B cell (primary cell): ENCODE results near the gene HOXB3. TPM values are rescaled to one million over a fixed set of nuclear protein-coding genes. Genes with fewer than 3 reads are reported as not detected.

Experiments used
- ATAC-seq: fragments of 200-7000 bp; cut with Tn5 transposase; one replicate; pipeline ENCODE4 v1.10.0; 2021; ENCODE audit warnings: low read depth, mild to moderate bottlenecking, moderate number of reproducible peaks, moderate library complexity
- CTCF ChIA-PET: fragments of 350-600 bp; sonication (Branson Sonifier 250); formaldehyde crosslinking; loops from one replicate; lab custom pipeline; 2021; ENCODE audit warnings: antibody characterized with exemption, inconsistent platforms; lab: Charles Lee
- POLR2A ChIA-PET: fragments of 350-600 bp; sonication (Branson Sonifier 250); formaldehyde crosslinking; loops from one replicate; lab custom pipeline; 2021; ENCODE audit warnings: antibody characterized with exemption; lab: Charles Lee
- DNase-seq: peaks from one replicate; pipeline ENCODE4 v3.0.0; 2013
- H2AFZ ChIP-seq: 2 replicates; pipeline ENCODE4 v1.6.1; 2012; ENCODE audit warnings: mild to moderate bottlenecking, low read depth, low read length; ENCODE audit not compliant: insufficient read depth, poor library complexity, severe bottlenecking
- H3K27ac ChIP-seq, 2 donors: 1 replicate in 1 of 2; 2 replicates in 1 of 2; pipeline ENCODE4 v1.5.1; 2012 to 2013; ENCODE audit warnings: low read length in 2 of 2, mild to moderate bottlenecking in 2 of 2, moderate library complexity in 1 of 2
- H3K27me3 ChIP-seq, 4 experiments: fragments of 200-600 bp in 1 of 4; sonication (generic) in 1 of 4; replicated peaks in 1 of 4; 1 replicate in 2 of 4; 2 replicates in 2 of 4; pipeline versions ENCODE4 v1.6.1 to v1.7.0; 2013 to 2016; ENCODE audit warnings: low read length in 3 of 4, mild to moderate bottlenecking in 2 of 4, mixed read lengths in 1 of 4, moderate library complexity in 1 of 4; ENCODE audit not compliant: insufficient read depth in 4 of 4, control insufficient read depth in 3 of 4; ENCODE audit errors: control extremely low read depth in 1 of 4
- H3K36me3 ChIP-seq, 2 experiments: replicated peaks in 1 of 2; 1 replicate in 1 of 2; 2 replicates in 1 of 2; pipeline versions ENCODE4 v1.6.1 to v1.7.1; 2013; ENCODE audit warnings: low read length in 1 of 2; ENCODE audit not compliant: insufficient read depth in 2 of 2, control insufficient read depth in 1 of 2; ENCODE audit errors: control extremely low read depth in 1 of 2, extremely low read depth in 1 of 2
- H3K4me1 ChIP-seq, 2 donors: fragments of 200-600 bp in 1 of 2; sonication (generic) in 1 of 2; 1 replicate in 1 of 2; 2 replicates in 1 of 2; pipeline versions ENCODE4 v1.5.1 to v1.6.1; 2013 to 2017; ENCODE audit warnings: low read length in 2 of 2; ENCODE audit not compliant: control insufficient read depth in 2 of 2, insufficient read depth in 2 of 2
- H3K4me2 ChIP-seq: replicated peaks from 2 replicates; pipeline ENCODE3; 2012; ENCODE audit warnings: mild to moderate bottlenecking, low read depth, low read length; ENCODE audit not compliant: poor library complexity, severe bottlenecking
- H3K4me3 ChIP-seq, 5 experiments: fragments of 200-600 bp in 1 of 5; sonication (generic) in 1 of 5; 1 replicate in 3 of 5; 2 replicates in 2 of 5; pipeline versions ENCODE4 v1.5.1 to v1.7.0; 2011 to 2016; ENCODE audit warnings: low read length in 4 of 5, mild to moderate bottlenecking in 4 of 5, low read depth in 2 of 5, control low read depth in 1 of 5, moderate library complexity in 1 of 5; ENCODE audit not compliant: insufficient read depth in 1 of 5; ENCODE audit errors: control extremely low read depth in 1 of 5, extremely low read depth in 1 of 5
- H3K79me2 ChIP-seq: fragments of 200-600 bp; sonication (generic); one replicate; pipeline ENCODE4 v1.6.0; 2016; ENCODE audit warnings: low read length; ENCODE audit not compliant: control insufficient read depth, insufficient read depth
- H3K9ac ChIP-seq: fragments of 200-600 bp; sonication (generic); 2 replicates; pipeline ENCODE4 v1.6.1; 2017; ENCODE audit warnings: mild to moderate bottlenecking, low read length, moderate library complexity
- H3K9me3 ChIP-seq, 3 donors: one replicate each; pipeline versions ENCODE4 v1.6.1 to v1.7.1; 2013; ENCODE audit warnings: low read length in 2 of 3; ENCODE audit not compliant: control insufficient read depth in 2 of 3, insufficient read depth in 1 of 3; ENCODE audit errors: control extremely low read depth in 1 of 3
- H4K20me1 ChIP-seq: 2 replicates; pipeline ENCODE4 v1.6.0; 2012; ENCODE audit warnings: mild to moderate bottlenecking, low read length; ENCODE audit not compliant: insufficient read depth, control insufficient read depth, poor library complexity, severe bottlenecking
- H3K27ac Mint-ChIP-seq: one replicate; pipeline ENCODE4 v1.8.0; 2021; ENCODE audit warnings: mixed read lengths
- H3K27me3 Mint-ChIP-seq: one replicate; pipeline ENCODE4 v1.8.0; 2021; ENCODE audit warnings: mixed read lengths
- H3K4me1 Mint-ChIP-seq: one replicate; pipeline ENCODE4 v1.8.0; 2021; ENCODE audit warnings: mixed read lengths
- H3K4me3 Mint-ChIP-seq: one replicate; pipeline ENCODE4 v1.8.0; 2021; ENCODE audit warnings: mixed read lengths
- H3K9me3 Mint-ChIP-seq: one replicate; pipeline ENCODE4 v1.8.0; 2022; ENCODE audit warnings: mixed read lengths; ENCODE audit not compliant: insufficient read depth
- EZH2 ChIP-seq: IDR thresholded peaks from 2 replicates; pipeline ENCODE4 v1.6.1; 2012; ENCODE audit warnings: borderline replicate concordance, low read depth, mild to moderate bottlenecking, moderate library complexity, low read length; ENCODE audit not compliant: insufficient read depth, poor library complexity, severe bottlenecking
- WGBS: methylation state at CpG from one replicate; pipeline ENCODE4 v1.1.5; 2013; ENCODE audit warnings: missing lambda C conversion rate; ENCODE audit not compliant: insufficient coverage; 5-methylcytosine and 5-hydroxymethylcytosine counted together
- intact Hi-C: fragments of 100-400 bp; cut with micrococcal nuclease; formaldehyde crosslinking; loops from one replicate; pipeline ENCODE4 v1.10.0; 2022
- polyA plus RNA-seq: library from polyadenylated mRNA; depleted of rRNA; stranded (reverse); fragments of >200 nt; gene quantifications from 2 replicates; pipeline ENCODE4 v1.2.3, GENCODE V29; 2012
- total RNA-seq, 2 donors: library from RNA; stranded (reverse); fragments of 120-200 nt in 1 of 2; gene quantifications; 1 replicate in 1 of 2; 2 replicates in 1 of 2; pipeline versions ENCODE4 v1.2.3 to v1.2.4, GENCODE V29; 2013 to 2022
- TF ChIP-seq, protein P1 (sequence below): fragments of 200-600 bp; IDR thresholded peaks from one replicate; pipeline ENCODE4 v1.8.0; 2022; ENCODE audit warnings: antibody characterized with exemption, mild to moderate bottlenecking

Gene HOXB3
- total and polyA plus RNA-seq, 2 donors (not counting 1 experiment from before 2014, with no cell fraction given), result 3.0 to 4.0 TPM

DNA sequence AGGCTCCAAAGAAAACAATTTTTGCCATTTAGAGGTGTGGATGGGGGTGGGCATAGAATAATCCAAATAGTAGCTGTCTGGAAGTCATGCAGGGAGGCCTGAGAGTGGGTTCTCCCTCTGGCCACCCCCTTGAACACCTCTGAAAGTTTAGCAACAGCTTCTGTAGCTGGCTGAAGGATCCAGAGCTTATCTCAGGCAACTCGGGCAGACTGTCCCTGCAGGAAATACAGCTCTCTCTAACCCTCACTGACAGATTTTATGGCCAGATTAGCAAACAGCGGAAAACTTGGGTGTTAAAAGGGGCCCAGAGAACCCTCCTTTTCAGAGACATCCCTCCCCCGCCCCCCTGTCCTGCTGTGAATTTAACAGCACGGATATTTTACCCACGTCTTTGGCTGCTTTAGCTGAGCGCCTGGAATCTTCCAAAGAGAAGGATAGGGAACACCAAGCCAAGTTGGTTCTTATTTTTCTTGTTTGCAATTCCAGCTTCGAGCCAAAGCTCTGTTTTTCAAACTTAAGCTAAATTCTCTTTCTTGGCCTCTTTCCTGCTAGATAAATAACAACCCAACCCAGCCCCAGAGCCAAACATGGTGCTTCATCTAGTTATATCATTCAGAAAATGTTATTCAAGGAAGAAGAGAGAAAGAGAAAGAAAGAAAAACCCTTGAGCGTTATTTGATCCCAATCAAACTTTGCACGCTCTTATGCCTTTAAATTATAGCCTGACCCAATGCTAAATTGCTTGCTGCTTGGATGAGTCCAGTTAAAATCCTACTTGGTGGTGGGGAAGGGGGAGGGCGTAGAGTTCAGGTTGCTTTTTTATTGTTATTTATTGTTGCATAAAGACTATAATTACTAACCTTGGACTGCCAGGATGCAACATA lies 42.9 kb downstream of the HOXB3 start:
- no peaks in the 10 kb centered on the region for H3K9me3 Mint-ChIP-seq
- H3K27me3 Mint-ChIP-seq, result peaks cover 46% of the 10 kb centered on the region
- peaks cover 0 to 46% (median 16%) of the 10 kb centered on the region in 4 experiments for H3K27me3 ChIP-seq
- DNase-seq (no peak), ATAC-seq (no peak)
- no peak overlapping the region for H3K27ac Mint-ChIP-seq
- POLR2A ChIA-PET, result interaction anchor here (0.7 kb wide), 1 partner anchor 78 kb away, joined by 4 read pairs; no protein-coding TSS in a partner anchor
- CTCF ChIA-PET, result interaction anchor here (0.6 to 1.5 kb wide), 3 partner anchors 55 to 297 kb away, joined by 3 to 4 read pairs (median 4); no protein-coding TSS in a partner anchor
- 68% methylated on average over 6 of the region's 10 CpGs for WGBS
- peaks cover 0 to 6% (median 0%) of the 10 kb centered on the region in 3 donors for H3K9me3 ChIP-seq
- peak overlapping the region; percentile 39 for H2AFZ ChIP-seq
- TF ChIP-seq, protein P1, sequence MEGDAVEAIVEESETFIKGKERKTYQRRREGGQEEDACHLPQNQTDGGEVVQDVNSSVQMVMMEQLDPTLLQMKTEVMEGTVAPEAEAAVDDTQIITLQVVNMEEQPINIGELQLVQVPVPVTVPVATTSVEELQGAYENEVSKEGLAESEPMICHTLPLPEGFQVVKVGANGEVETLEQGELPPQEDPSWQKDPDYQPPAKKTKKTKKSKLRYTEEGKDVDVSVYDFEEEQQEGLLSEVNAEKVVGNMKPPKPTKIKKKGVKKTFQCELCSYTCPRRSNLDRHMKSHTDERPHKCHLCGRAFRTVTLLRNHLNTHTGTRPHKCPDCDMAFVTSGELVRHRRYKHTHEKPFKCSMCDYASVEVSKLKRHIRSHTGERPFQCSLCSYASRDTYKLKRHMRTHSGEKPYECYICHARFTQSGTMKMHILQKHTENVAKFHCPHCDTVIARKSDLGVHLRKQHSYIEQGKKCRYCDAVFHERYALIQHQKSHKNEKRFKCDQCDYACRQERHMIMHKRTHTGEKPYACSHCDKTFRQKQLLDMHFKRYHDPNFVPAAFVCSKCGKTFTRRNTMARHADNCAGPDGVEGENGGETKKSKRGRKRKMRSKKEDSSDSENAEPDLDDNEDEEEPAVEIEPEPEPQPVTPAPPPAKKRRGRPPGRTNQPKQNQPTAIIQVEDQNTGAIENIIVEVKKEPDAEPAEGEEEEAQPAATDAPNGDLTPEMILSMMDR, result no peak
- TF ChIP-seq EZH2, result no peak
- H3K36me3 ChIP-seq, result no peaks in the 10 kb centered on the region
- H3K79me2 ChIP-seq, result no peaks in the 10 kb centered on the region
- peak overlapping the region; percentile 61 for H3K4me2 ChIP-seq
- intact Hi-C loops, result loop anchor here (10.0 kb wide), 1 partner anchor 52 kb away; no protein-coding TSS in a partner anchor
- H3K4me3 ChIP-seq, result no peak overlapping the region
- no peak overlapping the region for H3K27ac ChIP-seq
- H3K4me3 Mint-ChIP-seq, result peak overlapping the region; percentile 40
- H4K20me1 ChIP-seq, result no peaks in the 10 kb centered on the region
- H3K9ac ChIP-seq, result no peak overlapping the region
- H3K4me1 ChIP-seq, result peaks cover 34 to 35% of the 10 kb centered on the region in 2 donors
- H3K4me1 Mint-ChIP-seq, result peaks cover 23% of the 10 kb centered on the region
